Stimulated activated CD4-positive, alpha-beta T cell treated with anti-CD3 and anti-CD28 coated beads, Interleukin-12 subunit alpha, Interleukin-12 subunit beta, amount 100 ng/mL, for 4 hours (primary cell): ENCODE measurements around the gene FREM1.
A peak's percentile ranks its signal among the peaks of the same experiment; 100 is the strongest.

Experiments used
- DNase-seq: peaks from one replicate; pipeline ENCODE4 v3.0.0-alpha.2; 2020

FREM1 gene

DNA sequence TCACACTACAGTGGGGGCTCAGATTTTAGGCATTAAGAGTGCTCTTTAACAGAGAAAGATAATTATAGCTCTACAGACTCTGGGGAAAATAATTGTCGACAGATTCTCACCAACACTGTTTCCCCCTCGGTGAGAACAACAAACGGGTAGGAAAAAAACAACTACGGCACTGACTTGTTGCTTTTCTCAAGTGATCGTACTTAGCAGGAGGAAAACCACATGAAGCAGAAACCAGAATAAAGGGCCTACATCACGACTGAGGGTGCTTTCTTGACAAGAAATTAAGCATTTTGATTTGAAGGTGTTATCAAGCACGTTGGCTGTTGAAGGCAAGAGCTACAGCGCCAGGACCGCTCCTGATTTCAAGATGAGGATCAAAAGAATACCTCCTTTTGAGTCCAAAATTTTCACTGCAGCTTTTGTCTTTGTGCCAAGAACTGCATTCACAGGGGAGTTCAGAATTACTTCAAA lies 160.5 kb downstream of the FREM1 start:
- no peak for DNase-seq

DNA sequence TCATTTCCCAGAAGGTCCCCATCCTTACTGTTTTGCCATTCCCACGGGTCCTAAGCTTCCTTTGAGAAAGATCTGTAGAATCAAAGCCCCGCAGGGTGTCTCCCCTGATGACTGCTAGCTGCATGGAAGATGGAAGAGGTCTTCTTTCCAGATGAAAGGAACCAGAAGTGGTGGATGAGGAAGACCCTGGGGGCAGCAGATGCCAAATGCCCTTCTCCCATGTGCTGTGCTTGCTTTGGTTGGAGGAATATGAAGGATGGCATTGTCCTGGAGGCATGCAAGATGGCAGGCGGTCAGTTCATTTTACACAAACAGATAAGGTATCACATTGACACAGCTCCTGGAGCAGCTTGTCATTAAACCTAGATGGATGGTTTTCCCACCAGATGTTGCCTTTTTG lies 161.9 kb downstream of the FREM1 start:
- no peak for DNase-seq

DNA sequence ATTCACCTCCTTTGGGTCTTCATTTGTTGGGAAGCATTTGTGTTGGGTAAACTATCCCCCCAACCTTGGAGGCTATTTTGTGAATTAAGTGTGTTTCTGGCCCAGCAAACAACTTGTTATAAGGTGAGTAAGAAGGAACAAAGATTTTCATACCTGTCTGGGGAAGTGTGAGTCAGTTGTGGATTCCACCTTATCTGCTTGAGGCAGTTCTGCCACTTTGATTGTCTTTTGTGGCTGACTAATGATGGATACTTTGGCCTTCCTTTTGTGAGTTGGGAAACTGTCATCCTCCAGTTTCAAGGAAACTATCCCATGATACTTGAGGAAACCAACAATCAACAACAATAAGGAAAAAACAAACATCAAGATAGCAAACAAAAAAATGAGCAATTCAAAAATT lies 163.1 kb downstream of the FREM1 start:
- DNase-seq, result no peak

DNA sequence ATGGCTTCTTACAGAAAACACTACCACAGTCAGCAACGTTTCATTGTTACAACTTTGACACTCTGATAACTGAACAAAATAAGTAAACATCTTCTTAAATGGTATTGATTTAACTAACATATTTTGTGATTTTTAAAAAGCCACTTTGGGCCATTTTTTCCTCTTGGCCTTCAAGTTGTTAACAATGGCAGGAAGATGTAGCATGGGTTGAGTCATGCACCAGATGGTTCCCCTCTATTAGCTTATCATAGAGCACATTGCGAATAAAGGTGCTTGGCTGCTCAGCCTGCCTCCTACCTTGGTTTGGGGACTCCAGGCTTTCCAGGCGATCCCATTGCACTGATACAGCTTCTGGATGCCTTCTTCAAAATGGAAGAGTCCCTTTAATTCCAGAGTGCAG lies 163.6 kb downstream of the FREM1 start:
- DNase-seq, result no peak

DNA sequence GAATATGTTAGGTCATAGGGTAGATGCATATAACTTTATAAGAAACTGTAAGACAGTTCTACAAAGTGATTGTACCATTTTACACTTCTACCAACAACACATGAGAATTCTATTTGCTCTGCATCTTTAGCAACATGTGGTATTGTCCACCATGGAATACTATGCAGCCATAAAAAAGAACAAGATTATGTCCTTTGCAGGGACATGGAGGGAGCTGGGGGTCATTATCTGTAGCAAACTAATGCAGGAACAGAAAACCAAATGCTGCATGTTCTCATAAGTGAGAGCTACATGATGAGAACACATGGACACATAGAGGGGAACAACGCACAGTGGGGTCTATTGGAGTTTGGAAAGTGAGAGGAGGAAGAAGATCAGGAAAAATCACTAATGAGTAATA lies 165.5 kb downstream of the FREM1 start:
- DNase-seq, result no peak

DNA sequence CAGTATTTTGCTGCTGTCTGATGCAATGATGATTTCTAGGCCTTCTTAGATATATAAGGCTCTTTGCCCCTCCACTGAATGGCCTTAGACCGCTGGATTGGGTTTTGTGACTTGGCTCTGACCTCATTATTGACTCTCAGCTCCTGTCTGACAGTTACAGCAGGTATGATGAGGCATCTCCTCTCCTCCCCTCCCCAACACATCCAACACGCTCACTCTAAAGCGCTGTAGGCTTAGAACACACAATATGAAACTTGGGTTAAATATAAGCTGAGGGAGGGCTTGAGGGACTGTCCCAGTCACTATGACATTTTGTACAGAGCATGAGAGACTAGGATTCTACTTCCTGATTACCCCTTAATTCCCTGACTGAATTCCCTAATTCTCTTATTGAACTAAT lies 168.9 kb downstream of the FREM1 start:
- DNase-seq, result no peak

GRCh38 chr9:14733133-14733532 lies 177.1 kb downstream of the FREM1 start:
- DNase-seq, result no peak

- DNase-seq, result no peak
These were observed 178.8 kb downstream of the FREM1 start for GRCh38 chr9:14731294-14731981.

DNA sequence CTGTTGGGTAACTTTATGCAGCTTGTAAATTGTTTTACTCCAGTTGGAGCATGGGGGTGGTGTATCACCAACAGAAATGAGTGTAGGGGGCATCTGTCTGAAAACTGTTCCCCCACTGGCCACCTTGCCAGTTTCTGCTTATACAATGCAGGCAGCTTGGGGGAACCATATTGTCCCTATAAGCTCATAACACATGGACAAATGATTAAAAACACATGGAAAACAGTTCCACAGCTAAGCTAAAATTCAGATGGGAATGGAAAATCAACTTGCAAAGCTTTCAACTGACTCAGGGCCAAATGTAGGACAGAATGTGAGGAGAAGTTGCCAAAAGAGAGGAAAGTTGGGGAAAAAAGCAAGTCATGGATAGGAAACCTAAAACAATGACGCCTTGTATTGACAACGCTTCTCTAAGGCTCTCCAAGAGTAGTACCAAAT lies 179.7 kb downstream of the FREM1 start:
- DNase-seq, result no peak

GRCh38 chr9:14723301-14723700 lies 186.9 kb downstream of the FREM1 start:
- no peak for DNase-seq

GRCh38 chr9:14722391-14723035 lies 187.7 kb downstream of the FREM1 start, which contains the start of gene CER1:
Gene CER1 (minus strand): TSS chr9:14722733. CDS start chr9:14722672, 61 bp downstream.
- DNase-seq, result no peak

- DNase-seq, result no peak
These were observed 190.9 kb downstream of the FREM1 start for GRCh38 chr9:14719231-14719923.

DNA sequence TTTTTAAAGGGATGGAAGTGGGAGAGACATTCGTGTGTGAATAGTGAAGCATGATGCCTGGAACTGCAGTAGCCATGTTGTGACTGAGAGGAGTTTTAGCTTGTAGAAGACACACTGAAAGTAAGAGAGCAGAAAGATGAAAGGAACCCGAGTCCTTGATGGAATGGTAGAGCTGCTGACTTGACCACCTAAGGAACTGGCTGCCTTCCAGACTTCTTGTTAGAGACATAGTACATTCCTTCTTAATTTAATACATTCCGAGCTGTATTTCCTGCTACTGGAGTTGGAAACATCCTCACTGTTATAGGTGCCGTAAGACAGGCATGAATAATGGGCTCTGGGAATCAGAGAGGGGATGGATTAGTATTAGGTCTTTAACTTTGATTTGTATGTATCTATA lies 195.1 kb downstream of the FREM1 start:
- DNase-seq, result no peak

- no peak for DNase-seq
These were observed 197.0 kb downstream of the FREM1 start for GRCh38 chr9:14713187-14713767.

GRCh38 chr9:14710804-14711203 lies 199.4 kb downstream of the FREM1 start:
- DNase-seq, result no peak

DNA sequence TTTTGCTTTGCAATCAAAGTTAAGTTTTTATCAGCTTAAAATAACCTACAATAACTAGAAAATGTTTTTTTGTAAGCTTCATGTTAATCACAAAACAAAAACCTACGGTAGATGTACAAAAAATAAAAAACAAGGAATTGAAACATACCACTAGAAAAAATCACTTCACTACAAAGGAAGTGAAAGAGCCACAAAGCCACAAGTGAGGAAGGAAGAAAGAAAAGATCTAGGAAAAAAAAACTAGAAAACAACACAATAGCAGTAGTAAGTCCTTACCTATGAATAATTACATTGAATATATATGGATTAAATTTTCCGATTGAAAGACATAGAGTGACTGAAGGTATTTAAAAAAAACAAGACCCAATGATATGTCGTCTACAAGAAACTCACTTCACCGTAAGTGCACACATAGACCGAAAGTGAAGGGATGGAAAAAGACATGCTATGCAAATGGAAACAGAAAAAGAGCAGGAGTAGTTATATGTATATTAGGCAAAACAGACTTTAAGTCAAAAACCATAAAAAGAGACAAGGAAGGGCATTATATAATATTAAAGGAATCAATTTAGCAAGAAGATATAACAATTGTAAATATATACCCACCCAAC lies 203.6 kb downstream of the FREM1 start:
- DNase-seq, result no peak

DNA sequence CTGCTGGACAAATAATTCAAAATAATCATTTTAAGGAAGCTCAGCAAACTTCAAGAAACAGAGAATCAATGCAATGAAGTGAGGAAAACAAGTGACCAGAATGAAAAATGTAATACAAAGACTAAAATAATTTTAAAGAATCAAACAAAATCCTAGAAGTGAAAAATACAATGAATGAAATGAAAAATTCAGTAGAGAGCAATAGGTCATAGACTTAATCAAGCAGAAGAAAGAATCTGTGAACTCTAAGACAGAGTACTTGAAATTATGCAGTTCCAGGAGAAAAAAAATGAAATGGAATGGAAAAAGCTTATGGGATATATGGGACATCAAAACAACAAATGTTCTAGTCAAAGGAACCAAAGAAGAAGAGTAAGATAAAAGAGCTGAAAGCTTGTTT lies 205.1 kb downstream of the FREM1 start:
- no peak for DNase-seq

DNA sequence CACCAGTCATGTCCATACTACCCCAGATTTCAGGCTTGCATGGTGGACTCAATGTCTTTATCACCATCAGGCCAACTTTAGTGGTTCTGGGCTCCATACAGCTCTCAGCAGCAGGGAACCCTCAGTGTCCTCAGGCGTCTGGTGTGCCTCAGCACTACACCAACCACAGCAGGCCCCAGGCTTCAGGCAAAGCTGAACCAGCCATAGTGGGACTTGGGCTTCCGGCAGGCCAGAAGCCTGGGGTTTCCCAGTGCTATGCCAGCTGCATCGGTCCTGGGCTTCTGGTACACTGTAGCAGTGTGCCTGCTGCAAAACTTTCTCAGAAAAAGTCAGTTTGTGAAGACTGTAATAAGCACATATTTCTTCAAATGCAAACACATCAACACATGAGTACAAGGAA lies 205.9 kb downstream of the FREM1 start:
- DNase-seq, result no peak

DNA sequence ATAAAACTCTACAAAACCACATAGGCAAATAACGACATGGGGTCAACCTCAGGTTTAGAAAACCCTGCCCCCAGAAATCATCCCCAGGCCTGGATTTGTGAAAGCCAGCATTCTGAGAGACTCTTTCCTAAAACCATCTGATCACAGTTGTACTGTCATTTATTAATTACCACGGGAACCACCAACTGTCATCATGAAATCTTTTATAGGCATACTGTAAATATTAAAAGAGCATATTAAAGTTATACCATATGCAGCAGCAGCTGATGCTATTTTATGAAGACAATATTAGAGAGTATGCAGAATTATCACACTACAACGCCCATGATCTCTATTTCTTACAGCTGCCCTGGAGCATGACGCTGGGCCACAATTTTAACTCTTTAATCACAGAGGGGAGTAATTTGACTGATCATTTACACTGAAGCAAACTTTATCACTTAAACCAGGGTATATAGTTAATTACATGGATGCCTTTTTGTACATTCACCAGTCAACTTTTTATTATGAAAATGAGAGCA lies 208.0 kb downstream of the FREM1 start:
- no peak for DNase-seq

DNA sequence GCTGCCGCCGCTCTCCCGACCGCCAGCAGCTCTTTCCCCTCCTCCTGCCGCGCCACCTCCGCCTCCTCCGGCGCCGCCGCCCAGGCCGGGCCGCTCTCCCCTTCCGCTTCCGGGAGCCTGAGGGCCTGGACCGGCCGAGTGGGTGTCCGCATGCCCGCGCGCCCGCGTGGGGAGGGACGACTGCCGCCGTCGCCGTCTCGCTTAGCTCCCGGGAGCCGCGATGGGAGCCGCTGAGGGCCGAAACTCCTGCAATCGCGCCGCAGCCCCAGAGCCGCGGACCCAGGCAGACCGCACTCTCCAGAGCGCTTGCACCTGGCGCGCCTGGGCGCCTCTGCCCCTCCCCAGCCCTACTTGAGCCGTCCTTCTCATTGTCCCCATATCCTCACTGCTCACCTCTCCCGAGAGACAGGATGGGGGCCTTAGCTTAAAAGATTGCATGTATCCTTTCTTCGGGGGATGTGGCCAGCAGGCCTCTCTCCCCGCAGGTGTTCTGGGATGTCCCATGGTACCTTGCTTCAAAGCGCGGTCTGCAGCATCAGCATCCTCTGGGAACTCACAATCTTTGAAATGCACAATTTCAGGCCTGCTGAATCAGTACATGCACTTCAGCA lies 216.9 kb downstream of the FREM1 start, which contains the start of gene ZDHHC21:
Gene ZDHHC21 (minus strand): TSS at position 182 of the 611 bp plus-strand sequence. CDS start 19,092 bp downstream, outside the sequence.
- DNase-seq, result peak; percentile 60

DNA sequence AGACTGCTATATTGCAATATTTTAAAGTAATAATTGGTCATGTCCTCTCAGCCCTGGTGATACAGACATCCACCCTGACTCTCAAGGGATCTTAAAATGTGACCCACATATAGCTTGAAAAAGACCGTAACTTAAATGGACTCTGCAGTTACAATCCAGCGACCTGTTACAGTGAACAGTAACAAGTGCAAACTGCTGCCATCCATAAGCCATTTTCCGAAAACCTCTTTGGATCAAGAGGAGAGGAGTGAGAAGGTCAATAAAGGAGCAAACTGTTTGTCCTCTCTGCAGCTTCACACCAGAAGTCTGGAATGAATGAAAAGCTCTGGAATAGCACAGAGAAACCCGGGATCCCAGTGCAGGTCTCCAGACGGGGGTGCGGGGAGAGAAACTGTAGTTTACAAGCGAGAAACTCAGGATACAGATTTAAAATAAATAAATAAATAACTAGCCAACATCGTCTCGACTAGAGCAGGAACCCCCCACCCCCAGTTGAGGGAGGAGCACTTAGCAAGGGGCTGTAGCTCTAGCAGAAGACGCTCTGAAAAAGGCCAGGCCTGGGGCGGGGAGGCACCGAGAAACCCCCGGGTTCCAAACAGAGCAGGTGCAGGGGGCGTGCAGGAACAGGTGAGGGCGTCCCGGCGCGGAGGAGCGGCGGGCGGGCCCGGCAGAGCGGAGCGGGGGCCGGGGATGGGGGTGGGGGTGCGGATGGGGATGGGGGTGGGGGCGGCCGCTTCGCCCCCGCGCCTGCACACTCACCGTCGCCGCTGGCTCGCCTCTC lies 217.6 kb downstream of the FREM1 start:
- DNase-seq, result no peak
